A549 (cell line): Measurements from ENCODE around the gene UACA. TPM values are rescaled to one million over a fixed set of nuclear protein-coding genes. Genes with fewer than 3 reads are reported as not detected.
A peak's percentile ranks its signal among the peaks of the same experiment; 100 is the strongest.

Experiments used
- CEBPB ChIP-seq, 2 experiments: fragments of >200 bp in 1 of 2; sonication (Bioruptor Twin) in 1 of 2; formaldehyde crosslinking in 1 of 2; IDR thresholded peaks; 2 replicates each; pipeline ENCODE4 v1.6.1; 2012 to 2016
- CHD4 ChIP-seq: fragments of 200-600 bp; sonication (generic); IDR thresholded peaks from 2 replicates; pipeline ENCODE4 v1.6.1; 2016; ENCODE audit warnings: antibody characterized with exemption, mild to moderate bottlenecking, borderline replicate concordance
- FOSL2 ChIP-seq, 2 experiments: fragments of 450-650 bp in 1 of 2; fragments of >200 bp in 1 of 2; sonication (Bioruptor Twin) in 1 of 2; formaldehyde crosslinking; IDR thresholded peaks; 2 replicates each; pipeline versions ENCODE4 v1.5.0 to v1.6.1; 2016 to 2020; ENCODE audit warnings: mild to moderate bottlenecking in 1 of 2, moderate library complexity in 1 of 2
- FOXS1 ChIP-seq: fragments of 250-450 bp; sonication (Bioruptor Pico); IDR thresholded peaks from 2 replicates; pipeline ENCODE4 v1.5.0; 2020; ENCODE audit warnings: mild to moderate bottlenecking, moderate library complexity
- HOXB13 ChIP-seq: fragments of 250-450 bp; sonication (Bioruptor Pico); IDR thresholded peaks from 2 replicates; pipeline ENCODE4 v1.5.0; 2020; ENCODE audit warnings: low read depth, mild to moderate bottlenecking, moderate library complexity
- JUN ChIP-seq, 2 experiments: fragments of >200 bp; sonication (Bioruptor Twin); formaldehyde crosslinking; IDR thresholded peaks; 2 replicates in 1 of 2; 3 replicates in 1 of 2; pipeline ENCODE4 v1.6.1; 2016 to 2017
- JUNB ChIP-seq: fragments of >200 bp; sonication (Bioruptor Twin); formaldehyde crosslinking; IDR thresholded peaks from 2 replicates; pipeline ENCODE4 v1.6.1; 2016
- KDM1A ChIP-seq: fragments of 200-600 bp; sonication (generic); IDR thresholded peaks from 2 replicates; pipeline ENCODE4 v1.6.1; 2016; ENCODE audit warnings: low read depth, mild to moderate bottlenecking
- POLR2A ChIP-seq: IDR thresholded peaks from 2 replicates; pipeline ENCODE4 v1.6.1; 2012; ENCODE audit warnings: mild to moderate bottlenecking, low read length
- RCOR1 ChIP-seq: fragments of 150-350 bp; IDR thresholded peaks from 2 replicates; pipeline ENCODE4 v1.6.1; 2014; ENCODE audit warnings: antibody characterized with exemption, low read length, low read depth
- RFX5 ChIP-seq: fragments of 450-650 bp; IDR thresholded peaks from 2 replicates; pipeline ENCODE4 v1.7.1; 2014; ENCODE audit warnings: antibody characterized with exemption, mild to moderate bottlenecking, moderate library complexity
- TFCP2L1 ChIP-seq: fragments of 250-450 bp; sonication (Bioruptor Pico); IDR thresholded peaks from 2 replicates; pipeline ENCODE4 v1.5.0; 2021; ENCODE audit warnings: mild to moderate bottlenecking
- ZNF302 ChIP-seq: fragments of 250-450 bp; sonication (Bioruptor Pico); IDR thresholded peaks from 2 replicates; pipeline ENCODE4 v1.9.0; 2021; ENCODE audit warnings: inconsistent platforms, mild to moderate bottlenecking, moderate library complexity
- polyA plus RNA-seq, 4 experiments: library from polyadenylated mRNA; depleted of rRNA in 3 of 4; stranded (reverse); fragments of >200 nt; fragmentation: RNase III in 1 of 4; extraction: RNeasy Plus Mini Kit Qiagen cat#74134 plus additional on column Dnase treatment in 1 of 4; gene quantifications; 2 replicates in 3 of 4; 3 replicates in 1 of 4; pipeline ENCODE4 v1.2.3, GENCODE V29; 2011 to 2017
- TF ChIP-seq, protein P1 (sequence below): fragments of >200 bp; sonication (Bioruptor Twin); formaldehyde crosslinking; IDR thresholded peaks from 3 replicates; pipeline ENCODE4 v1.6.1; 2016
- TF ChIP-seq, protein P2 (sequence below): IDR thresholded peaks from 2 replicates; pipeline ENCODE4 v1.6.1; 2012
- TF ChIP-seq, protein P3 (sequence below): fragments of 200-600 bp; sonication (generic); IDR thresholded peaks from 2 replicates; pipeline ENCODE4 v1.6.1; 2016; ENCODE audit warnings: antibody characterized with exemption, mild to moderate bottlenecking, moderate library complexity
- TF ChIP-seq, protein P4 (sequence below): fragments of >200 bp; sonication (Bioruptor Twin); formaldehyde crosslinking; IDR thresholded peaks from 3 replicates; pipeline ENCODE4 v1.5.1; 2016
- TF ChIP-seq, protein P5 (sequence below): fragments of 150-350 bp; IDR thresholded peaks from 2 replicates; pipeline ENCODE4 v1.6.1; 2014; ENCODE audit warnings: low read depth, mild to moderate bottlenecking, low read length

UACA gene
- polyA plus RNA-seq, 2 of the 4 experiments (the other 2 are of a cell fraction) = 31.9 to 80.4 TPM

DNA sequence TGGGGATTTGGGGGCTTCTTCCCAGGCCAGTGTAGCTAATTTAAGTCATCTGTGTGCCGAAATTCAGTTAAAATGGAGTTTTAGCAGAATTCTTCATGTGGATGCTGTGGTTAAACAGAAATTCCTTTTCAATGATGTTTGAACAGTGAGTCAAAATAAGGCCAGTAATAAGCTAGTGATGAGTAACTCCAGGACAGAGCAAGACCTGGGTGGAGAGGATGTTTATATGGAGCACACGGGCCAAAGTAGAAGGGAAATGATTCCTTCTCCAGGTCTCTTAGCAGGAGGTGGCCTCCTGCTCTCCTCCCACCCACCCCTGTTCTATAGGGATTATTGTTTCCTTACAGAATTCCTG, 31.9 kb upstream of the UACA start (continued):
- TF ChIP-seq FOXS1 (CRISPR knock-in tag) (no peak), ZNF302 (CRISPR knock-in tag) (no peak), FOSL2 (IDR thresholded peaks at IDR 0.05) (peak; percentile 90), FOSL2 (CRISPR knock-in tag; IDR thresholded peaks at IDR 0.05) (peak; percentile 93), JUN (IDR thresholded peaks at IDR 0.05) (peak; percentile 58 to 71; a peak in 4 of 5 replicates), POLR2A (no peak), KDM1A (no peak), HOXB13 (CRISPR knock-in tag) (no peak), JUNB (peak; percentile 86), TFCP2L1 (no peak), RFX5 (no peak), CHD4 (no peak), CEBPB (IDR thresholded peaks at IDR 0.05) (peak in 1 of 2 experiments; percentile 48; a peak in 1 of 4 replicates), RCOR1 (no peak)
- TF ChIP-seq, protein P1, sequence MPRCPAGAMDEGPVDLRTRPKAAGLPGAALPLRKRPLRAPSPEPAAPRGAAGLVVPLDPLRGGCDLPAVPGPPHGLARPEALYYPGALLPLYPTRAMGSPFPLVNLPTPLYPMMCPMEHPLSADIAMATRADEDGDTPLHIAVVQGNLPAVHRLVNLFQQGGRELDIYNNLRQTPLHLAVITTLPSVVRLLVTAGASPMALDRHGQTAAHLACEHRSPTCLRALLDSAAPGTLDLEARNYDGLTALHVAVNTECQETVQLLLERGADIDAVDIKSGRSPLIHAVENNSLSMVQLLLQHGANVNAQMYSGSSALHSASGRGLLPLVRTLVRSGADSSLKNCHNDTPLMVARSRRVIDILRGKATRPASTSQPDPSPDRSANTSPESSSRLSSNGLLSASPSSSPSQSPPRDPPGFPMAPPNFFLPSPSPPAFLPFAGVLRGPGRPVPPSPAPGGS = peak; percentile 69; the same call in 1 of the 3 replicates
- TF ChIP-seq, protein P2, sequence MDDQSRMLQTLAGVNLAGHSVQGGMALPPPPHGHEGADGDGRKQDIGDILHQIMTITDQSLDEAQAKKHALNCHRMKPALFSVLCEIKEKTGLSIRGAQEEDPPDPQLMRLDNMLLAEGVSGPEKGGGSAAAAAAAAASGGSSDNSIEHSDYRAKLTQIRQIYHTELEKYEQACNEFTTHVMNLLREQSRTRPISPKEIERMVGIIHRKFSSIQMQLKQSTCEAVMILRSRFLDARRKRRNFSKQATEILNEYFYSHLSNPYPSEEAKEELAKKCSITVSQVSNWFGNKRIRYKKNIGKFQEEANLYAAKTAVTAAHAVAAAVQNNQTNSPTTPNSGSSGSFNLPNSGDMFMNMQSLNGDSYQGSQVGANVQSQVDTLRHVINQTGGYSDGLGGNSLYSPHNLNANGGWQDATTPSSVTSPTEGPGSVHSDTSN = no peak
- TF ChIP-seq, protein P3, sequence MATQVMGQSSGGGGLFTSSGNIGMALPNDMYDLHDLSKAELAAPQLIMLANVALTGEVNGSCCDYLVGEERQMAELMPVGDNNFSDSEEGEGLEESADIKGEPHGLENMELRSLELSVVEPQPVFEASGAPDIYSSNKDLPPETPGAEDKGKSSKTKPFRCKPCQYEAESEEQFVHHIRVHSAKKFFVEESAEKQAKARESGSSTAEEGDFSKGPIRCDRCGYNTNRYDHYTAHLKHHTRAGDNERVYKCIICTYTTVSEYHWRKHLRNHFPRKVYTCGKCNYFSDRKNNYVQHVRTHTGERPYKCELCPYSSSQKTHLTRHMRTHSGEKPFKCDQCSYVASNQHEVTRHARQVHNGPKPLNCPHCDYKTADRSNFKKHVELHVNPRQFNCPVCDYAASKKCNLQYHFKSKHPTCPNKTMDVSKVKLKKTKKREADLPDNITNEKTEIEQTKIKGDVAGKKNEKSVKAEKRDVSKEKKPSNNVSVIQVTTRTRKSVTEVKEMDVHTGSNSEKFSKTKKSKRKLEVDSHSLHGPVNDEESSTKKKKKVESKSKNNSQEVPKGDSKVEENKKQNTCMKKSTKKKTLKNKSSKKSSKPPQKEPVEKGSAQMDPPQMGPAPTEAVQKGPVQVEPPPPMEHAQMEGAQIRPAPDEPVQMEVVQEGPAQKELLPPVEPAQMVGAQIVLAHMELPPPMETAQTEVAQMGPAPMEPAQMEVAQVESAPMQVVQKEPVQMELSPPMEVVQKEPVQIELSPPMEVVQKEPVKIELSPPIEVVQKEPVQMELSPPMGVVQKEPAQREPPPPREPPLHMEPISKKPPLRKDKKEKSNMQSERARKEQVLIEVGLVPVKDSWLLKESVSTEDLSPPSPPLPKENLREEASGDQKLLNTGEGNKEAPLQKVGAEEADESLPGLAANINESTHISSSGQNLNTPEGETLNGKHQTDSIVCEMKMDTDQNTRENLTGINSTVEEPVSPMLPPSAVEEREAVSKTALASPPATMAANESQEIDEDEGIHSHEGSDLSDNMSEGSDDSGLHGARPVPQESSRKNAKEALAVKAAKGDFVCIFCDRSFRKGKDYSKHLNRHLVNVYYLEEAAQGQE = no peak
- TF ChIP-seq, protein P4, sequence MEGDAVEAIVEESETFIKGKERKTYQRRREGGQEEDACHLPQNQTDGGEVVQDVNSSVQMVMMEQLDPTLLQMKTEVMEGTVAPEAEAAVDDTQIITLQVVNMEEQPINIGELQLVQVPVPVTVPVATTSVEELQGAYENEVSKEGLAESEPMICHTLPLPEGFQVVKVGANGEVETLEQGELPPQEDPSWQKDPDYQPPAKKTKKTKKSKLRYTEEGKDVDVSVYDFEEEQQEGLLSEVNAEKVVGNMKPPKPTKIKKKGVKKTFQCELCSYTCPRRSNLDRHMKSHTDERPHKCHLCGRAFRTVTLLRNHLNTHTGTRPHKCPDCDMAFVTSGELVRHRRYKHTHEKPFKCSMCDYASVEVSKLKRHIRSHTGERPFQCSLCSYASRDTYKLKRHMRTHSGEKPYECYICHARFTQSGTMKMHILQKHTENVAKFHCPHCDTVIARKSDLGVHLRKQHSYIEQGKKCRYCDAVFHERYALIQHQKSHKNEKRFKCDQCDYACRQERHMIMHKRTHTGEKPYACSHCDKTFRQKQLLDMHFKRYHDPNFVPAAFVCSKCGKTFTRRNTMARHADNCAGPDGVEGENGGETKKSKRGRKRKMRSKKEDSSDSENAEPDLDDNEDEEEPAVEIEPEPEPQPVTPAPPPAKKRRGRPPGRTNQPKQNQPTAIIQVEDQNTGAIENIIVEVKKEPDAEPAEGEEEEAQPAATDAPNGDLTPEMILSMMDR = no peak
- TF ChIP-seq, protein P5, sequence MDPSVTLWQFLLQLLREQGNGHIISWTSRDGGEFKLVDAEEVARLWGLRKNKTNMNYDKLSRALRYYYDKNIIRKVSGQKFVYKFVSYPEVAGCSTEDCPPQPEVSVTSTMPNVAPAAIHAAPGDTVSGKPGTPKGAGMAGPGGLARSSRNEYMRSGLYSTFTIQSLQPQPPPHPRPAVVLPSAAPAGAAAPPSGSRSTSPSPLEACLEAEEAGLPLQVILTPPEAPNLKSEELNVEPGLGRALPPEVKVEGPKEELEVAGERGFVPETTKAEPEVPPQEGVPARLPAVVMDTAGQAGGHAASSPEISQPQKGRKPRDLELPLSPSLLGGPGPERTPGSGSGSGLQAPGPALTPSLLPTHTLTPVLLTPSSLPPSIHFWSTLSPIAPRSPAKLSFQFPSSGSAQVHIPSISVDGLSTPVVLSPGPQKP = no peak
